Breast epithelium (tissue), 4 donors: ENCODE results near the gene CCDC80. TPM values are rescaled to one million over a fixed set of nuclear protein-coding genes. Genes with fewer than 3 reads are reported as not detected.

Experiments used
- DNase-seq, 2 donors: peaks; one replicate each; pipeline ENCODE4 v3.0.0-alpha.2; 2019; ENCODE audit warnings: low spot score in 2 of 2
- H3K27ac ChIP-seq, 2 donors: fragments of 200-600 bp; sonication (generic) in 1 of 2; one replicate each; pipeline ENCODE4 v1.5.1; 2016 to 2019; ENCODE audit warnings: mild to moderate bottlenecking in 1 of 2
- H3K27me3 ChIP-seq, 2 donors: fragments of 200-600 bp; sonication (generic) in 1 of 2; one replicate each; pipeline versions ENCODE4 v1.5.1 to v1.6.0; 2017 to 2019; ENCODE audit warnings: control low read depth in 1 of 2, mild to moderate bottlenecking in 1 of 2
- H3K36me3 ChIP-seq: fragments of 200-600 bp; one replicate; pipeline ENCODE4 v1.5.1; 2019
- H3K4me1 ChIP-seq, 2 donors: fragments of 200-600 bp; sonication (generic); one replicate each; pipeline ENCODE4 v1.5.1; 2016 to 2019; ENCODE audit warnings: control low read depth in 1 of 2
- H3K4me3 ChIP-seq, 3 donors: fragments of 200-600 bp; sonication (generic); 1 replicate in 2 of 3; 2 replicates in 1 of 3; pipeline ENCODE4 v1.5.1; 2016 to 2019; ENCODE audit warnings: mild to moderate bottlenecking in 3 of 3, moderate library complexity in 2 of 3
- H3K9me3 ChIP-seq, 2 donors: fragments of 200-600 bp; sonication (generic) in 1 of 2; one replicate each; pipeline ENCODE4 v1.5.1; 2016 to 2019; ENCODE audit warnings: control low read depth in 1 of 2
- CTCF ChIP-seq, 3 donors: fragments of 450-650 bp; IDR thresholded peaks; one replicate each; pipeline ENCODE4 v1.5.1; 2016 to 2017; ENCODE audit warnings: antibody characterized with exemption in 3 of 3, mild to moderate bottlenecking in 3 of 3, moderate library complexity in 3 of 3
- POLR2A ChIP-seq: fragments of 450-650 bp; IDR thresholded peaks from one replicate; pipeline ENCODE4 v1.6.1; 2016; ENCODE audit warnings: antibody characterized with exemption, mild to moderate bottlenecking, moderate library complexity
- POLR2AphosphoS5 ChIP-seq, 3 donors: sonication (generic); formaldehyde crosslinking; IDR thresholded peaks; one replicate each; pipeline ENCODE4 v1.6.1; 2017; ENCODE audit warnings: antibody characterized with exemption in 3 of 3
- intact Hi-C: fragments of 100-400 bp; cut with DNase I; formaldehyde crosslinking; loops from one replicate; pipeline ENCODE4 v1.15.1; 2023; ENCODE audit warnings: low total_unique reads
- total RNA-seq, 3 donors: library from RNA; depleted of rRNA; stranded (reverse); fragments of >200 nt; gene quantifications; one replicate each; pipeline ENCODE4 v1.1.0, GENCODE V29; 2016

Gene CCDC80
- total RNA-seq, 3 donors from 2014 or later, result 38.7 to 430 (median 42.0) TPM

DNA sequence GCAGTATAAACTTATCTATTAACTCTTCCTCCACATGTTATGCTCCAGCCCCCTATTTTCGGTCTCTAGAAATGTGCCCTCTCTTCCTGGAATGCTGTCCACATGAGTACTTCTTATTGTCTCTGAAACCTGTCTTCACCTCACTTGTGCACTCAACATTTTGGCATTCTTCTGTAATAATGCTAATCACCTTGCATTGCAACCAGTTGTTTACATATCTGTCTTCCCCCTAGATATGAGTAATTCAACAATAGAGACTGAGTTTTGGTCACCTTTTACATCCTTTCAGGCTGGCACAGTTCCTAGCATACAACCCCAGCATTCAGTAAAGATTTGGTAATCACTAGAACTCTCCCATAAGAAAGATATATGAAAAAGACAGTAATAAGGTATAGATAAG lies 17.2 kb downstream of the CCDC80 start:
- DNase-seq, result no peak

GRCh38 chr3:112623213-112623612 lies 17.7 kb downstream of the CCDC80 start:
- no peak overlapping the region for H3K4me3 ChIP-seq
- no peak for TF ChIP-seq POLR2AphosphoS5 (IDR thresholded peaks at IDR 0.05)
- TF ChIP-seq POLR2A, result no peak
- TF ChIP-seq CTCF (IDR thresholded peaks at IDR 0.05), result no peak
- no peaks in the 10 kb centered on the region for H3K9me3 ChIP-seq
- H3K4me1 ChIP-seq, result no peaks in the 10 kb centered on the region
- no peak for DNase-seq
- intact Hi-C loops, result loop anchor here (10.0 kb wide), 1 partner anchor 668 kb away; no protein-coding TSS in a partner anchor
- no peaks in the 10 kb centered on the region for H3K27me3 ChIP-seq
- no peaks in the 10 kb centered on the region for H3K36me3 ChIP-seq
- no peak overlapping the region for H3K27ac ChIP-seq

More for the DNA sequence above, 17.2 kb downstream of the CCDC80 start:
- H3K4me1 ChIP-seq, result no peaks in the 10 kb centered on the region
- H3K27ac ChIP-seq, result no peak overlapping the region
- intact Hi-C loops, result loop anchor here (10.0 kb wide), 1 partner anchor 669 kb away; no protein-coding TSS in a partner anchor
- H3K4me3 ChIP-seq, result no peak overlapping the region
- no peaks in the 10 kb centered on the region for H3K27me3 ChIP-seq
- no peak for TF ChIP-seq POLR2A
- no peak for TF ChIP-seq POLR2AphosphoS5 (IDR thresholded peaks at IDR 0.05)
- TF ChIP-seq CTCF (IDR thresholded peaks at IDR 0.05), result no peak
- H3K9me3 ChIP-seq, result no peaks in the 10 kb centered on the region
- no peaks in the 10 kb centered on the region for H3K36me3 ChIP-seq

DNA sequence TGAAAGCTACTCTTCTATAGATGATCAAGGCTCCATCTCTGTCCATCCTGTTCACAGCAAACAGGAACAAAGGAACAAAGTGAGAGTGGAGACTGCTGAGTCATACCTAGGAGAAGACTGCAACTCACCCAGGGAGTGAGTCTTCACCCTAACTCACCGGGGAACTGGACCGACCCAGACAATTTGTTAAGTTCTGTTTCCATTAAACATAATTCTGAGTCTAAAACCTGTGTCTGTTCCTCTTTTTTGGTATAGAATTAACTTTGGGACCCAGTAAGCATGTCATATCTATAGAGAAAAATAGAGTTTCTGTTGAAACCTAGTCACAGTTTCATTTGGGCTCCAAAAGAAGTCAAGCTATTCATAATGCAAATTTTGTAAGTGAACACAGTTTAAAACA lies 21.6 kb downstream of the CCDC80 start:
- Histone ChIP-seq H3K27me3 (no peaks in the 10 kb centered on the region), H3K9me3 (no peaks in the 10 kb centered on the region), H3K4me3 (no peak overlapping the region), H3K4me1 (no peaks in the 10 kb centered on the region), H3K27ac (no peak overlapping the region), H3K36me3 (no peaks in the 10 kb centered on the region)
- no peak for DNase-seq
- TF ChIP-seq POLR2A (no peak), POLR2AphosphoS5 (IDR thresholded peaks at IDR 0.05) (no peak), CTCF (IDR thresholded peaks at IDR 0.05) (no peak)
- intact Hi-C loops, result no loop called here

DNA sequence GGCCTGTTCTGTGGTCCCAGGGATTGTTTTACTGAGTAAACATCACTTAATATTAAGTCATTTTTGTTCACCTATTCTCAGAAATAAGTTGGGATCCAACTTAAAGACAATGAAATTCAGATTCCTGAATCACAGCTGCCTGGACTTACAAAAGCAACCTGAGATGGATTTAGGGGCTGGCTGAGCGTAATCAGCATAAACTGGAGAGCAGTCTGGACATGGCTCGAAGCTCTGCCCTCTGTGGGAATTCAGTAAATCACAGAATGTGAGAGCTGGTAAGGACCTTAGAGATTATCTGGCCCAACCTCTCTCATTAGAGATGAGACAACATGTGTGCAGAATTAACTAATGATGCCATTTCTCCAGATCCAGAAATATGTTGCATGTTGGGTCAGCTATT lies 23.7 kb downstream of the CCDC80 start:
- Histone ChIP-seq H3K36me3 (no peaks in the 10 kb centered on the region), H3K27ac (no peak overlapping the region), H3K4me3 (no peak overlapping the region), H3K4me1 (no peaks in the 10 kb centered on the region), H3K27me3 (no peaks in the 10 kb centered on the region), H3K9me3 (no peaks in the 10 kb centered on the region)
- DNase-seq, result no peak
- intact Hi-C loops, result no loop called here
- TF ChIP-seq POLR2A (no peak), CTCF (IDR thresholded peaks at IDR 0.05) (no peak), POLR2AphosphoS5 (IDR thresholded peaks at IDR 0.05) (no peak)

- Histone ChIP-seq H3K27ac (no peak overlapping the region), H3K4me1 (no peaks in the 10 kb centered on the region), H3K27me3 (no peaks in the 10 kb centered on the region), H3K9me3 (no peaks in the 10 kb centered on the region), H3K36me3 (no peaks in the 10 kb centered on the region), H3K4me3 (no peak overlapping the region)
- intact Hi-C loops, result no loop called here
- DNase-seq, result no peak
- no peak for TF ChIP-seq CTCF (IDR thresholded peaks at IDR 0.05)
- TF ChIP-seq POLR2AphosphoS5 (IDR thresholded peaks at IDR 0.05), result no peak
- no peak for TF ChIP-seq POLR2A
Observed at GRCh38 chr3:112615989-112616731, 24.8 kb downstream of the CCDC80 start.
